Measurements from ENCODE around the gene MTSS2. TPM values are rescaled to one million over a fixed set of nuclear protein-coding genes. Genes with fewer than 3 reads are reported as not detected.

The MTSS2 gene
- total RNA-seq, 1 experiment from 2014 or later = 64.1 TPM

- POLR2A ChIA-PET = interaction anchor here (0.5 kb wide), 1 partner anchor 110 kb away, joined by 4 read pairs; no protein-coding TSS in a partner anchor
- no peaks in the 10 kb centered on the region for H3K36me3 Mint-ChIP-seq (ENCODE audit: insufficient read depth, unreplicated experiment)
- no peak overlapping the region for H3K27ac Mint-ChIP-seq (ENCODE audit: unreplicated experiment)
- H3K36me3 ChIP-seq (ENCODE audit: control insufficient read depth, insufficient read depth, low read length) = no peaks in the 10 kb centered on the region
- no peaks in the 10 kb centered on the region for H3K4me1 ChIP-seq
- H3K4me3 Mint-ChIP-seq (ENCODE audit: unreplicated experiment) = peak overlapping the region; percentile 49
- no peak for DNase-seq
- no TSS peak for BruUV-seq (replicated peaks)
- H3K4me3 ChIP-seq (ENCODE audit: low read depth, low read length) = no peak overlapping the region
- no peaks in the 10 kb centered on the region for H3K9me3 Mint-ChIP-seq (ENCODE audit: unreplicated experiment)
- no peaks in the 10 kb centered on the region for H3K27me3 ChIP-seq (replicated peaks; ENCODE audit: control insufficient read depth, insufficient read depth, low read length)
- peaks cover 12% of the 10 kb centered on the region for H3K4me1 Mint-ChIP-seq (ENCODE audit: low read depth, unreplicated experiment)
- TF ChIP-seq CTCF (IDR thresholded peaks at IDR 0.05; ENCODE audit: insufficient read depth in 1 of 2, low read depth in 1 of 2, low read length in 1 of 2, severe bottlenecking in 1 of 2, unreplicated experiment in 1 of 2) = no peak
- no peaks in the 10 kb centered on the region for H3K27me3 Mint-ChIP-seq (ENCODE audit: insufficient read depth, unreplicated experiment)
- intact Hi-C loops (cut with micrococcal nuclease; ENCODE audit: unreplicated experiment) = loop anchor here (1.0 to 5.0 kb wide), 4 partner anchors 77 to 283 kb away; no protein-coding TSS in a partner anchor
- CTCF ChIA-PET = interaction anchor here (0.7 to 1.9 kb wide), 8 partner anchors 39 to 221 kb away, joined by 3 to 12 read pairs (median 6); no protein-coding TSS in a partner anchor
- no peaks in the 10 kb centered on the region for H3K9me3 ChIP-seq
These were observed 32.4 kb downstream of the MTSS2 start for GRCh38 chr16:70653406-70653805.

- Mint-ChIP-seq H3K27ac (ENCODE audit: unreplicated experiment) (no peak overlapping the region), H3K27me3 (ENCODE audit: insufficient read depth, unreplicated experiment) (no peaks in the 10 kb centered on the region), H3K4me3 (ENCODE audit: unreplicated experiment) (no peak overlapping the region), H3K9me3 (ENCODE audit: unreplicated experiment) (no peaks in the 10 kb centered on the region), H3K4me1 (ENCODE audit: low read depth, unreplicated experiment) (peaks cover 12% of the 10 kb centered on the region), H3K36me3 (ENCODE audit: insufficient read depth, unreplicated experiment) (no peaks in the 10 kb centered on the region)
- BruUV-seq (replicated peaks) = no TSS peak
- CTCF ChIA-PET = interaction anchor here (1.9 kb wide), 1 partner anchor 38 kb away, joined by 6 read pairs; no protein-coding TSS in a partner anchor
- no peaks in the 10 kb centered on the region for H3K36me3 ChIP-seq (ENCODE audit: control insufficient read depth, insufficient read depth, low read length)
- no peaks in the 10 kb centered on the region for H3K4me1 ChIP-seq
- H3K27me3 ChIP-seq (replicated peaks; ENCODE audit: control insufficient read depth, insufficient read depth, low read length) = no peaks in the 10 kb centered on the region
- intact Hi-C loops (cut with micrococcal nuclease; ENCODE audit: unreplicated experiment) = loop anchor here (2.0 to 5.0 kb wide), 2 partner anchors 144 to 270 kb away; no protein-coding TSS in a partner anchor
- POLR2A ChIA-PET = no interaction called here
- no peak overlapping the region for H3K4me3 ChIP-seq (ENCODE audit: low read depth, low read length)
- no peaks in the 10 kb centered on the region for H3K9me3 ChIP-seq
- TF ChIP-seq CTCF (IDR thresholded peaks at IDR 0.05; ENCODE audit: insufficient read depth in 1 of 2, low read depth in 1 of 2, low read length in 1 of 2, severe bottlenecking in 1 of 2, unreplicated experiment in 1 of 2) = no peak
- DNase-seq = no peak
These were observed 33.5 kb downstream of the MTSS2 start for GRCh38 chr16:70652322-70652721.

GRCh38 chr16:70651524-70651923, 34.3 kb downstream of the MTSS2 start:
- no peaks in the 10 kb centered on the region for H3K9me3 ChIP-seq
- no peak for TF ChIP-seq CTCF (IDR thresholded peaks at IDR 0.05; ENCODE audit: insufficient read depth in 1 of 2, low read depth in 1 of 2, low read length in 1 of 2, severe bottlenecking in 1 of 2, unreplicated experiment in 1 of 2)
- H3K27me3 ChIP-seq (replicated peaks; ENCODE audit: control insufficient read depth, insufficient read depth, low read length) = no peaks in the 10 kb centered on the region
- Mint-ChIP-seq H3K4me3 (ENCODE audit: unreplicated experiment) (no peak overlapping the region), H3K4me1 (ENCODE audit: low read depth, unreplicated experiment) (peaks cover 12% of the 10 kb centered on the region), H3K36me3 (ENCODE audit: insufficient read depth, unreplicated experiment) (no peaks in the 10 kb centered on the region), H3K9me3 (ENCODE audit: unreplicated experiment) (no peaks in the 10 kb centered on the region), H3K27ac (ENCODE audit: unreplicated experiment) (no peak overlapping the region), H3K27me3 (ENCODE audit: insufficient read depth, unreplicated experiment) (no peaks in the 10 kb centered on the region)
- no peak for DNase-seq
- POLR2A ChIA-PET = no interaction called here
- no peaks in the 10 kb centered on the region for H3K4me1 ChIP-seq
- BruUV-seq (replicated peaks) = no TSS peak
- intact Hi-C loops (cut with micrococcal nuclease; ENCODE audit: unreplicated experiment) = loop anchor here (5.0 kb wide), 1 partner anchor 269 kb away; no protein-coding TSS in a partner anchor
- no peak overlapping the region for H3K4me3 ChIP-seq (ENCODE audit: low read depth, low read length)
- no peaks in the 10 kb centered on the region for H3K36me3 ChIP-seq (ENCODE audit: control insufficient read depth, insufficient read depth, low read length)
- CTCF ChIA-PET = no interaction called here

Measured in Caco-2 (cell line).